GM18867 (cell line): ENCODE results near the gene ACOT2.

Source experiments
- ATAC-seq: cut with Tn5 transposase; IDR thresholded peaks from one replicate; pipeline ENCODE4 v1.9.1; 2021; ENCODE audit warnings: mild to moderate bottlenecking, moderate library complexity; ENCODE audit not compliant: unreplicated experiment

The ACOT2 gene

GRCh38 chr14:73613419-73613963, 44.5 kb downstream of the ACOT2 start:
- no peak for ATAC-seq

GRCh38 chr14:73616831-73617230, 47.8 kb downstream of the ACOT2 start:
- no peak for ATAC-seq

- ATAC-seq = no peak
These were observed 50.5 kb downstream of the ACOT2 start for GRCh38 chr14:73619524-73619923.

GRCh38 chr14:73620268-73620667, 51.3 kb downstream of the ACOT2 start:
- ATAC-seq = no peak

GRCh38 chr14:73623504-73624054, 54.6 kb downstream of the ACOT2 start:
- no peak for ATAC-seq
